ENCODE measurements around the gene TUBA4A. TPM values are rescaled to one million over a fixed set of nuclear protein-coding genes. Genes with fewer than 3 reads are reported as not detected.
"Not testable (repeated sequence)": the region's sequence is repeated elsewhere in the genome, so short reads cannot be mapped to it uniquely, and the experiment has no call there.

Gene TUBA4A
- total RNA-seq, 4 donors from 2014 or later, result 351 to 797 (median 386) TPM

DNA sequence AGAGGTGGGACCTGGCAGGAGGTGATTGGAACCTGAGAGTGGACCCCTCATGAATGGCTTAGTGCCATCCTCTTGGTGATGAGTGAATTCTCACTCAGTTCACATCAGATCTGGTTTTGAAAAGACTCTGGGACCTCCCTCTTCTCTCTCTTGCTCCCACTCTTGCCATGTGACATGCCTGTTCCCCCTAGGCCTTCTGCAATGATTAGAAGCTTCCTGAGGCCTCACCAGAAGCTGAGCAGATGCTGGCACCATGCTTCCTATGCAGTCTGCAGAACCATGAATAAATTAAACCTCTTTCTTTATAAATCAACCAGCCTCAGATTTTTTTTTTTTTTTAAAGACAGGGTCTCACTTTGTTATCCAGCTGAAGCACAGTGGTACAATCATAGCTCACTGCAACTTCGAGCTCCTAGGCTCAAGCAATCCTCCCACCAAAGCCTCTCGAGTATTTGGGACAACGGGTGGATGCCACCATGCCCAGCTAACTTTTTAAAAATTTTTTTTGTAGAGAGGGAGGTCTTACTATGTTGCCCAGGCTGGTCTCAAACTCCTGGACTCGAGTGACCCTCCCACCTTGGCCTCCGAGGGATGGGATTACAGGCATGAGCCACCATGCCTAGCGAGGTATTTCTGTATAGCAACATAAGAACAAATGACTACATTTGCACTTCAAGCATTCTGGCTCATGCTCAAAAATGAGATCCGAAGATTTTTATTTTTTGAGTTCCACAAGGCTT, 49.1 kb downstream of the TUBA4A start:
- no peak overlapping the region for H3K27ac ChIP-seq
- no peaks in the 10 kb centered on the region for H3K9me3 ChIP-seq
- H3K4me3 ChIP-seq, result no peak overlapping the region
- peaks cover 0 to 1% (median under 1%) of the 10 kb centered on the region in 3 donors for H3K27me3 ChIP-seq
- ATAC-seq (no peak), DNase-seq (no peak)
- H3K36me3 ChIP-seq, result peaks cover 0 to 19% of the 10 kb centered on the region in 2 donors
- intact Hi-C loops (cut with DNase I; ENCODE audit: low total_unique reads), result no loop called here
- H3K4me1 ChIP-seq, result peaks cover 16 to 21% of the 10 kb centered on the region in 2 donors
- in situ Hi-C loops (cut with MboI; ENCODE audit: low sequenced_read_pairs in 4 of 4), result loop anchor here in 2 of 4 donors (5.0 kb wide), 1 partner anchor 32 kb away; the partner anchor contains the start of gene SLC23A3 (in 2 of the 2)
- TF ChIP-seq, protein P1, sequence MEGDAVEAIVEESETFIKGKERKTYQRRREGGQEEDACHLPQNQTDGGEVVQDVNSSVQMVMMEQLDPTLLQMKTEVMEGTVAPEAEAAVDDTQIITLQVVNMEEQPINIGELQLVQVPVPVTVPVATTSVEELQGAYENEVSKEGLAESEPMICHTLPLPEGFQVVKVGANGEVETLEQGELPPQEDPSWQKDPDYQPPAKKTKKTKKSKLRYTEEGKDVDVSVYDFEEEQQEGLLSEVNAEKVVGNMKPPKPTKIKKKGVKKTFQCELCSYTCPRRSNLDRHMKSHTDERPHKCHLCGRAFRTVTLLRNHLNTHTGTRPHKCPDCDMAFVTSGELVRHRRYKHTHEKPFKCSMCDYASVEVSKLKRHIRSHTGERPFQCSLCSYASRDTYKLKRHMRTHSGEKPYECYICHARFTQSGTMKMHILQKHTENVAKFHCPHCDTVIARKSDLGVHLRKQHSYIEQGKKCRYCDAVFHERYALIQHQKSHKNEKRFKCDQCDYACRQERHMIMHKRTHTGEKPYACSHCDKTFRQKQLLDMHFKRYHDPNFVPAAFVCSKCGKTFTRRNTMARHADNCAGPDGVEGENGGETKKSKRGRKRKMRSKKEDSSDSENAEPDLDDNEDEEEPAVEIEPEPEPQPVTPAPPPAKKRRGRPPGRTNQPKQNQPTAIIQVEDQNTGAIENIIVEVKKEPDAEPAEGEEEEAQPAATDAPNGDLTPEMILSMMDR (IDR thresholded peaks at IDR 0.05 in 4 of 5, conservative IDR thresholded peaks at IDR 0.05 in 1 of 5), result no peak
- no peak for TF ChIP-seq POLR2A (IDR thresholded peaks at IDR 0.05)

DNA sequence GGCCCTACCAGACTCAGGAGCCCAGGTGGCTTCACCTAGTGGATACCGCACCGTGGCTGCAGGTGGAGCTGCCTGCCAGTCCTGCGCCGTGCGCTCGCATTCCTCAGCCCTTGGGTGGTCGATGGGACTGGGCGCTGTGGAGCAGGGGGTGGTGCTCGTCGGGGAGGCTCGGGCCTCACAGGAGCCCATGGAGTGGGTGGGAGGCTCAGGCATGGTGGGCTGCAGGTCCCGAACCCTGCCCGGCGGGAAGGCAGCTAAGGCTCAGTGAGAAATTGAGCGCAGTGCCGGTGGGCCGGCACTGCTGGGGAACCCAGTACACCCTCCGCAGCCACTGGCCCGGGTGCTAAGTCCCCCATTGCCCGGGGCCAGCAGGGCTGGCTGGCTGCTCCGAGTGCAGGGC, 52.4 kb downstream of the TUBA4A start:
- H3K9me3 ChIP-seq; ATAC-seq; intact Hi-C loops (cut with DNase I; ENCODE audit: low total_unique reads); H3K4me3 ChIP-seq; H3K27me3 ChIP-seq; H3K27ac ChIP-seq; DNase-seq; in situ Hi-C loops (cut with MboI; ENCODE audit: low sequenced_read_pairs in 4 of 4); H3K36me3 ChIP-seq; H3K4me1 ChIP-seq: not testable (repeated sequence)

DNA sequence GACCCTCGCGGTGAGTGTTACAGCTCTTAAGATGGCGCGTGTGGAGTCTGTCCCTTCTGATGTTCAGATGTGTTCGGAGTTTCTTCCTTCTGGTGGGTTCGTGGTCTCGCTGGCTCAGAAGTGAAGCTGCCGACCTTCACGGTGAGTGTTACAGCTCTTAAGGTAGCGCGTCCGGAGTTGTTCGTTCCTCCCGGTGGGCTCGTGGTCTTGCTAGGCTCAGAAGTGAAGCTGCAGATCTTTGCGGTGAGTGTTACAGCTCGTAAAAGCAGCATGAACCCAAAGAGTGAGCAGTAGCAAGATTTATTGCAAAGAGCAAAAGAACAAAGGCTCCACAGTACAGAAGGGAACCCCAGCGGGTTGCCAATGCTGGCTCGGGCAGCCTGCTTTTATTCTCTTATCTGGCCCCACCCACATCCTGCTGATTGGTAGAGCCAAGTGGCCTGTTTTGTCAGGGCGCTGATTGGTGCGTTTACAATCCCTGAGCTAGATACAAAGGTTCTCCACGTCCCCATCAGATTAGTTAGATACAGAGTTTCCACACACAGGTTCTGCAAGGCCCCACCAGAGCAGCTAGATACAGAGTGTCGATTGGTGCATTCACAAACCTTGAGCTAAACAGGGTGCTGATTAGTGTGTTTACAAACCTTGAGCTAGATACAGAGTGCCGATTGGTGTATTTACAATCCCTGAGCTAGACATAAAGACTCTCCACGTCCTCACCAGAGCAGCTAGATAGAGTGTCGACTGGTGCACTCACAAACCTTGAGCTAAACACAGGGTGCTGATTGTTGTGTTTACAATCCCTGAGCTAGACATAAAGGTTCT, 53.0 kb downstream of the TUBA4A start:
- in situ Hi-C loops (cut with MboI; ENCODE audit: low sequenced_read_pairs in 4 of 4); H3K27me3 ChIP-seq; H3K4me1 ChIP-seq; H3K9me3 ChIP-seq; DNase-seq; ATAC-seq; H3K36me3 ChIP-seq; H3K27ac ChIP-seq; intact Hi-C loops (cut with DNase I; ENCODE audit: low total_unique reads); H3K4me3 ChIP-seq: not testable (repeated sequence)

MicroRNA genes within 50 kb of the gene (microRNA counts, 767-probe panel; counts per million panel counts)
- 356 to 448 counts per million in 2 donors for microRNA hsa-miR-153

Small RNAs within 50 kb of the gene (microRNA-seq; reads per million reads assigned to microRNA genes)
- 0 reads per million in 2 donors for gene MIR153-1 (ENCODE audit: borderline replicate concordance in 2 of 2)

Other genes starting within 250 kb of the TUBA4A start
- gene CFAP65, start 212.4 kb downstream of the TUBA4A start, total RNA-seq, result under 1 TPM in 1 of 4 donors, not detected in 3; 0.09 TPM
- under 1 TPM in 1 of 4 donors, not detected in 3; 0.27 TPM for gene IHH, start 193.0 kb downstream of the TUBA4A start, total RNA-seq
- 10 to 100 TPM; 24.5 to 39.0 (median 26.4) TPM for gene NHEJ1, start 93.1 kb downstream of the TUBA4A start, total RNA-seq
- gene SLC23A3, start 83.9 kb downstream of the TUBA4A start, total RNA-seq, result 1 to 10 TPM in 1 of 4 donors, under 1 TPM in 1, not detected in 2; 0.11 to 1.5 TPM
- gene CNPPD1, start 77.0 kb downstream of the TUBA4A start, total RNA-seq, result 100 to 1,000 TPM in 1 of 4 donors, 10 to 100 TPM in 3; 53.5 to 114 (median 55.9) TPM
- gene RETREG2, start 75.6 kb downstream of the TUBA4A start, total RNA-seq, result 10 to 100 TPM; 39.8 to 57.2 (median 44.9) TPM
- gene ZFAND2B, start 47.1 kb downstream of the TUBA4A start, total RNA-seq, result 10 to 100 TPM; 33.2 to 60.8 (median 41.2) TPM
- 10 to 100 TPM; 15.0 to 45.8 (median 31.8) TPM for gene ABCB6, start 35.0 kb downstream of the TUBA4A start, total RNA-seq
- gene ATG9A, start 24.3 kb downstream of the TUBA4A start, total RNA-seq, result 100 to 1,000 TPM; 111 to 208 (median 176) TPM
- 10 to 100 TPM; 13.0 to 23.0 (median 19.1) TPM for gene ANKZF1, start 24.1 kb downstream of the TUBA4A start, total RNA-seq
- gene GLB1L, start 8.5 kb downstream of the TUBA4A start, total RNA-seq, result 1 to 10 TPM; 1.0 to 3.6 (median 1.3) TPM
- 10 to 100 TPM in 3 of 4 donors, 1 to 10 TPM in 1; 4.4 to 19.3 (median 14.2) TPM for gene STK16, start 8.4 kb downstream of the TUBA4A start, total RNA-seq
- not detected for gene TUBA4B, start 675 bp downstream of the TUBA4A start, total RNA-seq
- gene DNAJB2, start 25.4 kb upstream of the TUBA4A start, total RNA-seq, result 10 to 100 TPM; 58.6 to 76.5 (median 71.8) TPM
- not detected for gene PTPRN, start 55.5 kb upstream of the TUBA4A start, total RNA-seq
- gene RESP18, start 78.8 kb upstream of the TUBA4A start, total RNA-seq, result not detected
- 100 to 1,000 TPM in 1 of 4 donors, 10 to 100 TPM in 3; 56.0 to 147 (median 65.3) TPM for gene DNPEP, start 134.0 kb upstream of the TUBA4A start, total RNA-seq
- gene DES, start 164.5 kb upstream of the TUBA4A start, total RNA-seq, result over 10,000 TPM; 19,008 to 28,635 (median 23,575) TPM
- 100 to 1,000 TPM; 104 to 387 (median 222) TPM for gene SPEG, start 180.9 kb upstream of the TUBA4A start, total RNA-seq
- gene GMPPA, start 245.0 kb upstream of the TUBA4A start, total RNA-seq, result 10 to 100 TPM; 18.0 to 25.8 (median 24.4) TPM

All from gastrocnemius medialis (tissue), 4 donors.